ENCODE measurements around the gene MKKS.

Gene MKKS

DNA sequence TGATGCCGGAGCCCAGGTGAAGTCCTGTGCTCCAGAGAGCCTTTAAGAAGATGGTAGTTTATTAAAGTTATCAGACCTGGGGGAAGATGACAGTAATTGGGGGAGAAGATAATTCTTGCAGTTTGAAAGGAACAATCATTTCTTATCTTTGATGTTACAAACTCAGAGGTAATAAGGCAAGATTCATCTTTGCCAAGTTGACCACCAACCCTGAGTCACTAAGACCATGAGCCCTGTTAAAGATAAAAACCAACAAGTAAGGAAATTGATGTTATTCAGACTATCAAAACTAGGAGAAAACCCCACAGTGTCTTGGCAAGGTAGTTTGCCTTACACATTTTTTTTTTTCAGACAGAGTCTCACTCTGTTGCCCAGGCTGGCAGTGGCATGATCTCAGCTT is 73.1 kb downstream of the MKKS start:
- no peak overlapping the region for H3K4me3 Mint-ChIP-seq
- H3K36me3 Mint-ChIP-seq = no peaks in the 10 kb centered on the region
- no peak for DNase-seq
- H3K27ac Mint-ChIP-seq = no peak overlapping the region
- peaks cover 3% of the 10 kb centered on the region for H3K27me3 Mint-ChIP-seq
- no peaks in the 10 kb centered on the region for H3K4me1 Mint-ChIP-seq
- CTCF ChIA-PET = interaction anchor here (1.0 kb wide), 1 partner anchor 271 kb away, joined by 3 read pairs; no protein-coding TSS in a partner anchor
- H3K9me3 Mint-ChIP-seq = no peaks in the 10 kb centered on the region

DNA sequence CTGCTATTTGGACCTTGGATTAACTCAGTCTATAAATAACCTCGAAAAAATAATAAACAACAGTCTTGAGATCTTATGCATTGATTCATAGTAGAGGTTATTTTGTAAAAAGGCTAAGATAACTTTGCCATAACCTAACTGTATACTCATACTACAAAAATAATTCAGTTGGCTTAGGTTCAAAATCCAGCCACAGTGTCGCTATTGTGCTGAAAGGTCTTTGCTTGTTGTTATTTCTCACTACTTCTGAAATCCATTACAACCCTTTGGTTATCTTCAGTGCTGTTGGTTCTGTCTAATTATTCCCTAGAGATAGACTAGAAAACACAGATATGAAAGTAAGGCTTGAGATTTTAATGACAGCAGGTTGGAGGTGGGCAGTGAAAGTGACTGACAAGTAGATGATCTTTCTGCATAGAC is 74.4 kb downstream of the MKKS start:
- Mint-ChIP-seq H3K27ac (no peak overlapping the region), H3K9me3 (no peaks in the 10 kb centered on the region), H3K4me1 (no peaks in the 10 kb centered on the region), H3K27me3 (peaks cover 3% of the 10 kb centered on the region), H3K4me3 (no peak overlapping the region), H3K36me3 (no peaks in the 10 kb centered on the region)
- DNase-seq = no peak
- CTCF ChIA-PET = interaction anchor here (0.9 to 2.4 kb wide), 3 partner anchors 11 to 269 kb away, joined by 3 to 18 read pairs (median 7); no protein-coding TSS in a partner anchor

DNA sequence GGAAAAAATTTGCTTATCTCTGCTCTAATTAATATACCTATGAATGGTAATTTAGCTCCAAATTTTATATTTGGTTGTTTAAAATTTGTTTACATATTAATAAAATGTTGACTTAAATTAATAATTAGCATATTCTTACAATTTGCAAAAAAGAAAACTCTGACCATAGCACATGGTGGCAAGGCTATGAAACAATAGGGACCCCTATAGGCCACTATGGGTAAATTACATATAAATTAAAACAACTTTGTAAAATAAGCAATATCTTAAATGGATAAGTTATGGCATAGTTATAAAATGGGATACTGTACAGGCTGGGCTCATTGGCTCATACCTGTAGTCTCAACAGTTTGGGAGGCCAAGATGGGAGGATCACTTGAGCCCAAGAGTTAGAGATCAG is 76.0 kb downstream of the MKKS start:
- no peaks in the 10 kb centered on the region for H3K4me1 Mint-ChIP-seq
- no peak overlapping the region for H3K27ac Mint-ChIP-seq
- CTCF ChIA-PET = interaction anchor here (0.6 to 2.4 kb wide), 8 partner anchors 9 to 382 kb away, joined by 3 to 18 read pairs (median 4); no protein-coding TSS in a partner anchor
- H3K36me3 Mint-ChIP-seq = no peaks in the 10 kb centered on the region
- no peak for DNase-seq
- H3K9me3 Mint-ChIP-seq = no peaks in the 10 kb centered on the region
- H3K4me3 Mint-ChIP-seq = no peak overlapping the region
- no peaks in the 10 kb centered on the region for H3K27me3 Mint-ChIP-seq

DNA sequence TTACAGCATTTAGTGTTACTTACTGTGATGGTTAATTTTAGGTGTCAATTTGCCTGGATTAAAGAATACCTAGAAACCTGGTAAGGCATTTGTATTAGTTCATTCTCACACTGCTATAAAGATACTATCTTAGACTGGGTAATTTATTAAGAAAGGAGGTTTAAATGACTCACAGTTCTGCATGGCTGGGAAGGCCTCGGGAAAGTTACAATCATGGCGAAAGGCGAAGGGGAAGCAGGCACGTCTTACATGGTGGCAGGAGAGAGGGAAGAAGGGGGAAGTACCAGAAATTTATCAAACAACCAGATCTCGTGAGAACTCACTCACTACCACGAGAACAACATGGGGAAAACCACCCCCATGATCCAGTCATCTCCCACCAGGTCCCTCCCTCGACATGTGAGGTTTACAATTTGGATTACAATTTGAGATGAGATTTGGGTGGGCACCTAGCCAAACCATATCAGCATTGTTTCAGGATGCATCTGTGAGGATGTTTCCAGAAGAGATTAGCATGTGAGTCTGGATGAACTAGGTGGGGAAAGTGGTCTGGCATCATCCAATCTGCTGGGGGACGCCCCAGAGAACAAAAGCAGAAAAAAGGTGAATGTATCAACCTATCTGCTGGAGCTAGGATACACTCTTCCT is 76.8 kb downstream of the MKKS start:
- no peak for DNase-seq
- CTCF ChIA-PET = interaction anchor here (1.2 to 2.4 kb wide), 3 partner anchors 8 to 68 kb away, joined by 3 to 18 read pairs (median 7); no protein-coding TSS in a partner anchor
- Mint-ChIP-seq H3K9me3 (no peaks in the 10 kb centered on the region), H3K27me3 (no peaks in the 10 kb centered on the region), H3K27ac (no peak overlapping the region), H3K4me3 (no peak overlapping the region), H3K36me3 (no peaks in the 10 kb centered on the region), H3K4me1 (no peaks in the 10 kb centered on the region)

DNA sequence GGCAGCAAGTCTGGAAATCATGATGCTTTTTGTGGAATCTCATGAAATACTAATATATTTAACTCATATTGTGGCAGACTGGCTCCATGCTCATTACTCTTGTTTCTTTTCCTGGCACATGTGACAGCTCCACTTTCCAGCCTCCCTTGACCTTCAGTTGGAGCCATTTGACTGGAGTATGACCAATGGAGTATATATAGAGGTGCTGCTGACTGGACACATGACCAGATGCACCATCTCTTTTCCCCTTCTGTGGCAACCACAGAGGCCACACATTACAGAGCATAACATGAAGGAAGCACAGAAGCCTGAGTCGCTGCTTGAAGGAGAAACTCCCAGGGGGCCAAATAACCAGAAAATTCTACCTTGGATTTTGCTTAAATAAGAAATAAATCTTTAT is 77.4 kb downstream of the MKKS start:
- no peak for DNase-seq
- Mint-ChIP-seq H3K9me3 (no peaks in the 10 kb centered on the region), H3K27ac (no peak overlapping the region), H3K4me3 (no peak overlapping the region), H3K27me3 (no peaks in the 10 kb centered on the region), H3K4me1 (no peaks in the 10 kb centered on the region), H3K36me3 (no peaks in the 10 kb centered on the region)
- CTCF ChIA-PET = no interaction called here

DNA sequence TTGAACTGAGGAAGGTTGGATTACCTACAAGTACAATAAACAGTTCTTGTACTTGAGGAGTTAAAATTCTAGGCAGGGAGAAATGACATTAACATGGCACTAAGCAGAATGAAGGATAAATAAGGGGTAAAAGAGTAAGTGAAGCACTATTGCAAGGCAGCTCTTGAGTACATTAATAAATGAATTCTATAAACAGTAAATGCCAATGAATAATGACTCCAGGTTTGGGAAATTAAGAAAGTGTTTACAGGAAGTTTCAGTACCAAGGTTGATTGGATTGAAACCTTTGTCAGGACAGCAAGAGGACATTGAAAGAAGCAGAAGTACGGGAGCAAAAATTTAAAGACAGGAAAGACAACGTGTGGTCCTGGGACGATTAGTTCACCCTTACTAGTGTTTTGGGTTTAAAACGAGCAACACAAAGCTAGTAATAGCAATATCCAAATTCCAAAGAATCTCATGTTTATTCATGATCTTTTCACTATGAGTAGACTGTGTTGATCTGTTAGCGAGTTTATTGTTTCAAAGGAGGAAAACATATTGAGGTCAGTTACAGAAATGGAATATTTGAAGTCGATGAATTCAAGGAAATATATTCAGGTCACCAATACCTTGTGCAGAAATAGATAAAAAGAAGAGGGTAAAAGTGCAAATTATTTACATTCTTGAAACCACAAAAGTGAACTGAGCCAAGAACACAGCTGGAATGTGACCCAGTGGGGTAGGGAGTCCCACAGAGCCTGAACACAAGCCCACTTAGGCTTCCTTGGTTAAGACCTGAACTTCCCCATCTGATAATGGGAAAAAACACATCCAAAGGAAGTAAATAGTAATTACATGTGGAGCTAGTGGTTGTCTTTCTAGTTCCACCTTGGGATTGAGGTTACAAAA is 80.8 kb downstream of the MKKS start:
- no peaks in the 10 kb centered on the region for H3K36me3 Mint-ChIP-seq
- H3K27ac Mint-ChIP-seq = no peak overlapping the region
- peaks cover 2% of the 10 kb centered on the region for H3K9me3 Mint-ChIP-seq
- peaks cover 14% of the 10 kb centered on the region for H3K4me1 Mint-ChIP-seq
- H3K4me3 Mint-ChIP-seq = no peak overlapping the region
- H3K27me3 Mint-ChIP-seq = no peaks in the 10 kb centered on the region
- CTCF ChIA-PET = interaction anchor here (0.6 to 1.3 kb wide), 3 partner anchors 37 to 595 kb away, joined by 3 to 4 read pairs (median 3); no protein-coding TSS in a partner anchor
- no peak for DNase-seq
